Spleen (tissue), 11 donors: Measurements from ENCODE around the gene TTC7B. TPM values are rescaled to one million over a fixed set of nuclear protein-coding genes. Genes with fewer than 3 reads are reported as not detected.

Experiments
- DNase-seq: peaks from one replicate; pipeline ENCODE4 v3.0.0-alpha.2; 2020
- H3K27ac ChIP-seq, 8 donors: fragments of 200-600 bp; sonication (generic) in 7 of 8; 1 replicate in 4 of 8; 2 replicates in 4 of 8; pipeline versions ENCODE4 v1.5.0 to v1.8.0; 2016 to 2021; ENCODE audit warnings: inconsistent platforms in 4 of 8, mild to moderate bottlenecking in 4 of 8, moderate library complexity in 1 of 8
- H3K27me3 ChIP-seq, 7 donors: fragments of 200-600 bp; sonication (generic) in 6 of 7; replicated peaks in 1 of 7; 1 replicate in 4 of 7; 2 replicates in 3 of 7; pipeline versions ENCODE4 v1.5.0 to v1.8.0; 2016 to 2021; ENCODE audit warnings: inconsistent platforms in 3 of 7, mild to moderate bottlenecking in 1 of 7
- H3K36me3 ChIP-seq, 6 donors: fragments of 200-600 bp; sonication (generic) in 5 of 6; 1 replicate in 4 of 6; 2 replicates in 2 of 6; pipeline versions ENCODE4 v1.5.0 to v1.8.0; 2016 to 2021; ENCODE audit warnings: inconsistent platforms in 2 of 6
- H3K4me1 ChIP-seq, 6 donors: fragments of 200-600 bp; sonication (generic) in 5 of 6; 1 replicate in 3 of 6; 2 replicates in 3 of 6; pipeline versions ENCODE4 v1.5.0 to v1.8.0; 2016 to 2021; ENCODE audit warnings: inconsistent platforms in 3 of 6
- H3K4me3 ChIP-seq, 8 donors: fragments of 200-600 bp; sonication (generic) in 7 of 8; 1 replicate in 4 of 8; 2 replicates in 4 of 8; pipeline versions ENCODE4 v1.5.0 to v1.8.0; 2016 to 2021; ENCODE audit warnings: inconsistent platforms in 4 of 8, mild to moderate bottlenecking in 4 of 8, moderate library complexity in 2 of 8
- H3K9me3 ChIP-seq, 8 donors: fragments of 200-600 bp; sonication (generic) in 7 of 8; 1 replicate in 4 of 8; 2 replicates in 4 of 8; pipeline versions ENCODE4 v1.5.0 to v1.8.0; 2016 to 2021; ENCODE audit warnings: inconsistent platforms in 4 of 8
- POLR2A ChIP-seq, 3 donors: fragments of 450-650 bp; IDR thresholded peaks; one replicate each; pipeline ENCODE4 v1.5.1; 2017; ENCODE audit warnings: antibody characterized with exemption in 3 of 3, mild to moderate bottlenecking in 1 of 3
- POLR2AphosphoS5 ChIP-seq, 3 donors: sonication (generic); formaldehyde crosslinking; IDR thresholded peaks; one replicate each; pipeline ENCODE4 v1.5.1; 2017; ENCODE audit warnings: antibody characterized with exemption in 3 of 3
- WGBS, 5 donors: extraction: QIAGEN DNeasy Blood & Tissue Kit in 3 of 5; methylation state at CpG; one replicate each; pipeline versions ENCODE4 v1.1.5 to v1.1.7; 2013 to 2018; 5-methylcytosine and 5-hydroxymethylcytosine counted together
- intact Hi-C: fragments of 100-400 bp; cut with DNase I; formaldehyde crosslinking; loops from one replicate; pipeline ENCODE4 v1.15.0; 2023; ENCODE audit warnings: low total_unique reads
- polyA plus RNA-seq, 3 donors: library from polyadenylated mRNA; stranded (reverse); fragments of 200-250 nt; gene quantifications; one replicate each; pipeline ENCODE4 v1.2.1, GENCODE V29; 2013
- total RNA-seq, 7 donors: library from RNA; depleted of rRNA in 3 of 7; stranded (reverse); fragments of >200 nt in 3 of 7; fragmentation: NEBNext Ultra II Directional in 4 of 7; extraction: Animal tissue kit (Norgen Biotek cat#: 25700) in 4 of 7; gene quantifications; one replicate each; pipeline versions ENCODE4 v1.1.0 to v1.2.1, GENCODE V29; 2016 to 2021
- TF ChIP-seq, protein P1 (sequence below), 11 experiments: fragments of 200-600 bp in 7 of 11; fragments of 450-650 bp in 4 of 11; sonication (generic) in 4 of 11; IDR thresholded peaks in 8 of 11; conservative IDR thresholded peaks in 3 of 11; 1 replicate in 7 of 11; 2 replicates in 4 of 11; pipeline versions ENCODE4 v1.4.0 to v1.8.0; 2016 to 2021; ENCODE audit warnings: antibody characterized with exemption in 11 of 11, inconsistent platforms in 4 of 11, mild to moderate bottlenecking in 1 of 11
- donor health status: healthy with polysubstance abuse.
- donor health status: DM: no; HTN: no; CAD: no; lungs with moderate emphysema.
- donor health status: DM: no; HTN: no; CAD: no.
- donor health status: Bipolar disorder and iron deficiency.
- donor health status: healthy.
- donor health status: DM: no; HTN: no; CAD: no.
- donor health status: DM: yes; HTN: yes; CAD: no.

TTC7B gene
- total and polyA plus RNA-seq, 10 donors, result 6.6 to 98.4 (median 62.6) TPM

- intact Hi-C loops, result no loop called here
- WGBS, 5 donors, result 53 to 66% (median 58%) methylated on average over 6 of the region's 6 CpGs
- Histone ChIP-seq H3K4me1 (peaks cover 0 to 14% (median 0%) of the 10 kb centered on the region in 6 donors), H3K4me3 (no peak overlapping the region), H3K27me3 (no peaks in the 10 kb centered on the region), H3K27ac (no peak overlapping the region), H3K36me3 (peaks cover 0 to 20% (median 0%) of the 10 kb centered on the region in 6 donors), H3K9me3 (no peaks in the 10 kb centered on the region)
- TF ChIP-seq POLR2AphosphoS5 (IDR thresholded peaks at IDR 0.05) (no peak), POLR2A (IDR thresholded peaks at IDR 0.05) (no peak)
- TF ChIP-seq, protein P1, sequence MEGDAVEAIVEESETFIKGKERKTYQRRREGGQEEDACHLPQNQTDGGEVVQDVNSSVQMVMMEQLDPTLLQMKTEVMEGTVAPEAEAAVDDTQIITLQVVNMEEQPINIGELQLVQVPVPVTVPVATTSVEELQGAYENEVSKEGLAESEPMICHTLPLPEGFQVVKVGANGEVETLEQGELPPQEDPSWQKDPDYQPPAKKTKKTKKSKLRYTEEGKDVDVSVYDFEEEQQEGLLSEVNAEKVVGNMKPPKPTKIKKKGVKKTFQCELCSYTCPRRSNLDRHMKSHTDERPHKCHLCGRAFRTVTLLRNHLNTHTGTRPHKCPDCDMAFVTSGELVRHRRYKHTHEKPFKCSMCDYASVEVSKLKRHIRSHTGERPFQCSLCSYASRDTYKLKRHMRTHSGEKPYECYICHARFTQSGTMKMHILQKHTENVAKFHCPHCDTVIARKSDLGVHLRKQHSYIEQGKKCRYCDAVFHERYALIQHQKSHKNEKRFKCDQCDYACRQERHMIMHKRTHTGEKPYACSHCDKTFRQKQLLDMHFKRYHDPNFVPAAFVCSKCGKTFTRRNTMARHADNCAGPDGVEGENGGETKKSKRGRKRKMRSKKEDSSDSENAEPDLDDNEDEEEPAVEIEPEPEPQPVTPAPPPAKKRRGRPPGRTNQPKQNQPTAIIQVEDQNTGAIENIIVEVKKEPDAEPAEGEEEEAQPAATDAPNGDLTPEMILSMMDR (IDR thresholded peaks at IDR 0.05 in 8 of 11, conservative IDR thresholded peaks at IDR 0.05 in 3 of 11), result no peak
- DNase-seq, result no peak
Observed at GRCh38 chr14:90605430-90605829, 210.8 kb downstream of the TTC7B start.

GRCh38 chr14:90604356-90604755, 211.9 kb downstream of the TTC7B start:
- Histone ChIP-seq H3K27me3 (no peaks in the 10 kb centered on the region), H3K9me3 (no peaks in the 10 kb centered on the region), H3K4me1 (peaks cover 0 to 13% (median 0%) of the 10 kb centered on the region in 6 donors), H3K4me3 (no peak overlapping the region), H3K36me3 (peaks cover 0 to 16% (median 0%) of the 10 kb centered on the region in 6 donors), H3K27ac (no peak overlapping the region)
- no peak for DNase-seq
- WGBS, 5 donors, result 79 to 96% (median 92%) methylated on average over 6 of the region's 6 CpGs
- TF ChIP-seq, protein P1 (IDR thresholded peaks at IDR 0.05 in 8 of 11, conservative IDR thresholded peaks at IDR 0.05 in 3 of 11), result no peak
- TF ChIP-seq POLR2A (IDR thresholded peaks at IDR 0.05) (no peak), POLR2AphosphoS5 (IDR thresholded peaks at IDR 0.05) (no peak)
- intact Hi-C loops, result no loop called here

DNA sequence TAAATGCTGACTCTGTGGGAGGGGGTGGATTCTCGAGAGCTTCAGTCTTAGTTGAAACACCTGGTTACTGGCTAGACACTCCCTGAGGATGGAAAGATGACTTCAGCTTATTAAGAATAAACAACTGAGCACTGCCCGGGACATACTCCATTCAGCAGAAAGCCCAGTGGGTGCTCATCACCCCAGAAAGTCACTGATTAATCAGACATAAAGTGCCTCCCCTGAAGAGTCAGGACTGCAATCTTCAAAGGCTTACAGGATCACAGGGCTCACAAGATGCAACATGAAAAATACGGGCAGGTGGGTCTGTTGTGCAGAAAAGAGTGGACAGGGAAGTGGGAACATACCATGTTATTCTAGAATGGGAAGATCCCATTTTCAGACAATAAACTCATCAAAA, 212.4 kb downstream of the TTC7B start:
- Histone ChIP-seq H3K36me3 (peaks cover 0 to 13% (median 0%) of the 10 kb centered on the region in 6 donors), H3K27ac (no peak overlapping the region), H3K27me3 (no peaks in the 10 kb centered on the region), H3K4me1 (peaks cover 0 to 8% (median 0%) of the 10 kb centered on the region in 6 donors), H3K4me3 (no peak overlapping the region), H3K9me3 (no peaks in the 10 kb centered on the region)
- 88 to 91% (median 90%) methylated on average over 3 of the region's 3 CpGs for WGBS, 5 donors
- no peak for TF ChIP-seq POLR2A (IDR thresholded peaks at IDR 0.05)
- TF ChIP-seq POLR2AphosphoS5 (IDR thresholded peaks at IDR 0.05), result no peak
- TF ChIP-seq, protein P1 (IDR thresholded peaks at IDR 0.05 in 8 of 11, conservative IDR thresholded peaks at IDR 0.05 in 3 of 11), result no peak
- no peak for DNase-seq
- intact Hi-C loops, result no loop called here

DNA sequence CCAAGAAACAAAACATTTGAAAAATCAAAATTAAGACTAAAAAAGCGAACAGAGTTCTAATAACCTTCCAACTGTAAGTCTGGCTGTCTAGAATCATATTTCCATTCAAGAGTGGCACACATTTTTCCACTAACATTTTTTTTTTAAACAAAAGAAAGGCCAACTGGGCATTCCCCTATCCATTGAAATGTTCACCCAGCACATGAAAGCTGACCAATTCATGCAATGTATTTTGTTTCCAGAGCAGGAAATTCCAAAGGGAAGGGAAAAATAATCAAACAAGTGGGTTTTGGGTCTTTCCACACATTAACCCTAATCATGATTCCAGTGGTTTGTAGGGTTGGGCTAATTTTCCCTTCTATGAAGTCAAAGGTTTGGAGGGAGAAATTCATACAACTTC, 212.9 kb downstream of the TTC7B start:
- H3K9me3 ChIP-seq, result no peaks in the 10 kb centered on the region
- TF ChIP-seq POLR2A (IDR thresholded peaks at IDR 0.05), result no peak
- TF ChIP-seq, protein P1 (IDR thresholded peaks at IDR 0.05 in 8 of 11, conservative IDR thresholded peaks at IDR 0.05 in 3 of 11), result no peak
- no peak for TF ChIP-seq POLR2AphosphoS5 (IDR thresholded peaks at IDR 0.05)
- DNase-seq, result no peak
- intact Hi-C loops, result no loop called here
- no peaks in the 10 kb centered on the region for H3K27me3 ChIP-seq
- H3K27ac ChIP-seq, result no peak overlapping the region
- peaks cover 0 to 10% (median 0%) of the 10 kb centered on the region in 6 donors for H3K36me3 ChIP-seq
- peaks cover 0 to 2% (median 0%) of the 10 kb centered on the region in 6 donors for H3K4me1 ChIP-seq
- 69 to 94% (median 81%) methylated on average over 1 of the region's 1 CpG for WGBS, 5 donors
- H3K4me3 ChIP-seq, result no peak overlapping the region
